K562 (cell line): ENCODE data around the gene SF3B4. TPM values are rescaled to one million over a fixed set of nuclear protein-coding genes. Genes with fewer than 3 reads are reported as not detected.

Source experiments
- ATAC-seq: fragments of 200-7000 bp; cut with Tn5 transposase; 3 replicates; pipeline ENCODE4 v1.9.1; 2020; ENCODE audit warnings: moderate library complexity
- BruUV-seq: library from RNA; stranded (reverse); fragments of 400-500 nt; replicated peaks from 2 replicates; lab custom pipeline; 2021; lab: Mats Ljungman, UMichigan
- CTCF ChIA-PET: fragments of 300-600 bp; formaldehyde crosslinking; extraction: SDS; loops from one replicate; lab custom pipeline; 2021; ENCODE audit warnings: low intra/inter-chr PET ratio; lab: Yijun Ruan, JAX
- POLR2A ChIA-PET: fragments of 300-600, 350-650 bp; sonication (Branson Sonifier 250); formaldehyde crosslinking; extraction: SDS; loops from one replicate; lab custom pipeline; 2021; ENCODE audit warnings: antibody characterized with exemption, inconsistent platforms; lab: Yijun Ruan, JAX
- DNase-seq, 4 experiments: peaks; one replicate each; pipeline versions ENCODE4 v3.0.0 to v3.0.0-alpha.2; 2011 to 2018; ENCODE audit warnings: low spot score in 3 of 4, mixed read lengths in 3 of 4; ENCODE audit errors: extremely low read depth in 1 of 4
- FAIRE-seq: peaks from 2 replicates; lab custom pipeline; 2011; peaks lifted over from hg19 to GRCh38; lab: Jason Lieb, UNC
- H2AFZ ChIP-seq: 2 replicates; pipeline ENCODE4 v1.6.0; 2011; ENCODE audit warnings: low read depth, low read length, control low read depth, inconsistent platforms
- H3K27ac ChIP-seq: fragments of 200-600 bp; 3 replicates; pipeline ENCODE4 v1.8.0; 2011; ENCODE audit warnings: low read depth, mild to moderate bottlenecking, control low read depth, inconsistent platforms, low read length, moderate library complexity, mixed read lengths; ENCODE audit errors: extremely low read depth
- H3K27me3 ChIP-seq, 2 experiments: fragments of 300-600 bp in 1 of 2; 2 replicates in 1 of 2; 3 replicates in 1 of 2; pipeline versions ENCODE4 v1.6.0 to v1.8.0; 2011; ENCODE audit warnings: inconsistent platforms in 2 of 2, low read length in 2 of 2, mild to moderate bottlenecking in 1 of 2, mixed read lengths in 1 of 2, moderate library complexity in 1 of 2; ENCODE audit not compliant: control insufficient read depth in 2 of 2, insufficient read depth in 2 of 2
- H3K36me3 ChIP-seq: fragments of 300-600 bp; 3 replicates; pipeline ENCODE4 v1.8.0; 2011; ENCODE audit warnings: mild to moderate bottlenecking, low read length, inconsistent platforms; ENCODE audit not compliant: control insufficient read depth, insufficient read depth
- H3K4me1 ChIP-seq, 2 experiments: fragments of 200-600 bp in 1 of 2; replicated peaks in 1 of 2; 2 replicates in 1 of 2; 3 replicates in 1 of 2; pipeline versions ENCODE4 v1.5.1 to v1.8.0; 2011; ENCODE audit warnings: inconsistent platforms in 2 of 2, low read length in 2 of 2, mild to moderate bottlenecking in 1 of 2, mixed read lengths in 1 of 2, moderate library complexity in 1 of 2; ENCODE audit not compliant: control insufficient read depth in 2 of 2, insufficient read depth in 2 of 2
- H3K4me2 ChIP-seq: 2 replicates; pipeline ENCODE4 v1.6.1; 2011; ENCODE audit warnings: low read length, control low read depth, inconsistent platforms, mixed read lengths; ENCODE audit not compliant: insufficient read depth
- H3K4me3 ChIP-seq: fragments of 200-600 bp; sonication (generic), shearing (Covaris generic); 2 replicates; pipeline ENCODE4 v1.5.1; 2016; ENCODE audit warnings: control low read depth, inconsistent platforms
- H3K79me2 ChIP-seq: fragments of 200-600 bp; 3 replicates; pipeline ENCODE4 v1.8.0; 2011; ENCODE audit warnings: low read length, inconsistent platforms; ENCODE audit not compliant: control insufficient read depth, insufficient read depth
- H3K9ac ChIP-seq, 2 experiments: 2 replicates each; pipeline versions ENCODE4 v1.6.0 to v1.6.1; 2011; ENCODE audit warnings: low read depth in 2 of 2, low read length in 2 of 2, control low read depth in 1 of 2, inconsistent platforms in 1 of 2, mild to moderate bottlenecking in 1 of 2, mixed read lengths in 1 of 2; ENCODE audit not compliant: insufficient read depth in 1 of 2
- H3K9me1 ChIP-seq: one replicate; pipeline ENCODE4 v1.6.0; 2011; ENCODE audit warnings: inconsistent platforms, mild to moderate bottlenecking, low read length, moderate library complexity; ENCODE audit not compliant: control insufficient read depth, insufficient read depth
- H3K9me3 ChIP-seq: replicated peaks from 2 replicates; pipeline ENCODE4 v1.5.1; 2011; ENCODE audit warnings: low read depth, low read length, inconsistent platforms; ENCODE audit not compliant: control insufficient read depth, insufficient read depth
- H4K20me1 ChIP-seq: replicated peaks from 2 replicates; pipeline ENCODE4 v1.6.1; 2011; ENCODE audit warnings: low read length, inconsistent platforms, mixed read lengths; ENCODE audit not compliant: control insufficient read depth, insufficient read depth
- BRF1 ChIP-seq: IDR thresholded peaks from 3 replicates; pipeline ENCODE4 v1.6.1; 2011; ENCODE audit warnings: borderline replicate concordance, mild to moderate bottlenecking; ENCODE audit not compliant: insufficient read length; ENCODE audit errors: extremely low read depth
- CTBP1 ChIP-seq: fragments of 450-650 bp; IDR thresholded peaks from 2 replicates; pipeline ENCODE4 v1.6.1; 2016; ENCODE audit warnings: borderline replicate concordance
- EGR1 ChIP-seq: fragments of 450-650 bp; conservative IDR thresholded peaks from 2 replicates; pipeline ENCODE4 v1.6.1; 2017; ENCODE audit warnings: mild to moderate bottlenecking
- HCFC1 ChIP-seq: IDR thresholded peaks from 2 replicates; pipeline ENCODE4 v1.6.1; 2012; ENCODE audit warnings: low read depth, low read length, improper control_type of control experiment
- HEY1 ChIP-seq: fragments of 250-450 bp; sonication (Bioruptor Pico); IDR thresholded peaks from 2 replicates; pipeline ENCODE4 v1.5.0; 2020; ENCODE audit warnings: mild to moderate bottlenecking, moderate library complexity, borderline replicate concordance
- NEUROD1 ChIP-seq: fragments of 150-350 bp; IDR thresholded peaks from 2 replicates; pipeline ENCODE4 v1.6.1; 2014; ENCODE audit warnings: borderline replicate concordance, low read length, low read depth; ENCODE audit not compliant: partially characterized antibody
- NFATC3 ChIP-seq: fragments of 450-650 bp; IDR thresholded peaks from 2 replicates; pipeline ENCODE4 v1.6.1; 2017; ENCODE audit warnings: mild to moderate bottlenecking
- RBFOX2 ChIP-seq: fragments of 200-400 bp; formaldehyde crosslinking; IDR thresholded peaks from 2 replicates; pipeline ENCODE4 v1.6.1; 2017; ENCODE audit warnings: low read depth, mild to moderate bottlenecking, low read length, moderate library complexity
- TSC22D4 ChIP-seq: fragments of 450-650 bp; IDR thresholded peaks from 2 replicates; pipeline ENCODE4 v1.6.1; 2016; ENCODE audit warnings: missing genetic modification characterization, missing biosample characterization, control low read depth
- ZFPM2 ChIP-seq: fragments of 250-450 bp; sonication (Bioruptor Pico); IDR thresholded peaks from 2 replicates; pipeline ENCODE4 v1.5.1; 2022; ENCODE audit warnings: mild to moderate bottlenecking
- ZNF584 ChIP-seq: fragments of 200-800 bp; sonication (Bioruptor generic); IDR thresholded peaks from 2 replicates; pipeline ENCODE4 v1.6.1; 2016; ENCODE audit warnings: low read depth, mild to moderate bottlenecking, missing genetic modification characterization, missing compliant biosample characterization
- WGBS: fragments of 100-300 bp; shearing (Covaris generic); methylation state at CpG from one replicate; pipeline ENCODE4 v1.1.6; 2016; ENCODE audit warnings: low coverage, mixed read lengths; ENCODE audit not compliant: insufficient coverage; ENCODE audit errors: missing lambda C conversion rate; 5-methylcytosine and 5-hydroxymethylcytosine counted together
- in situ Hi-C: fragments of 300-500 bp; cut with MboI; formaldehyde crosslinking; loops from 4 replicates; pipeline ENCODE4 v1.15.0; 2018; ENCODE audit warnings: inconsistent platforms, mixed read lengths
- intact Hi-C: fragments of 100-400 bp; cut with micrococcal nuclease; formaldehyde crosslinking; loops from 2 replicates; pipeline ENCODE4 v1.14.2; 2022
- polyA plus RNA-seq, 8 experiments: library from polyadenylated mRNA; depleted of rRNA in 4 of 8; stranded (reverse) in 5 of 8; unstranded in 3 of 8; fragments of >200 nt; fragmentation: Nextera tagmentation in 2 of 8; fragmentation: Illumina TruSeq in 1 of 8; extraction: Ambion mirVana in 2 of 8; extraction: Trizol in 1 of 8; gene quantifications; 2 replicates each; pipeline versions ENCODE4 v1.2.1 to v1.2.3, GENCODE V29; 2011 to 2014; ENCODE audit warnings: inconsistent platforms in 1 of 8, missing spikeins in 1 of 8
- total RNA-seq, 7 experiments: library from RNA; depleted of rRNA in 6 of 7; stranded (reverse); fragments of >200 nt in 6 of 7; fragmentation: Illumina TruSeq in 2 of 7; extraction: Trizol in 2 of 7; gene quantifications; 2 replicates each; pipeline versions ENCODE4 v1.2.1 to v1.2.3, GENCODE V29; 2011 to 2021; ENCODE audit warnings: low replicate concordance in 1 of 7
- TF ChIP-seq, protein P1 (sequence below): sonication (generic); formaldehyde crosslinking; IDR thresholded peaks from 2 replicates; pipeline ENCODE4 v1.8.0; 2023; ENCODE audit warnings: mild to moderate bottlenecking, missing genetic modification reagents
- TF ChIP-seq, protein P2 (sequence below), 2 experiments: IDR thresholded peaks; 2 replicates each; pipeline ENCODE4 v1.6.1; 2012; ENCODE audit warnings: improper control_type of control experiment in 2 of 2, low read depth in 2 of 2, low read length in 2 of 2, borderline replicate concordance in 1 of 2

The SF3B4 gene
- total and polyA plus RNA-seq, 9 of the 15 experiments (the other 6 are each of a cell fraction or from before 2014, with no cell fraction given): 3.0 to 88.0 (median 26.1) TPM

DNA sequence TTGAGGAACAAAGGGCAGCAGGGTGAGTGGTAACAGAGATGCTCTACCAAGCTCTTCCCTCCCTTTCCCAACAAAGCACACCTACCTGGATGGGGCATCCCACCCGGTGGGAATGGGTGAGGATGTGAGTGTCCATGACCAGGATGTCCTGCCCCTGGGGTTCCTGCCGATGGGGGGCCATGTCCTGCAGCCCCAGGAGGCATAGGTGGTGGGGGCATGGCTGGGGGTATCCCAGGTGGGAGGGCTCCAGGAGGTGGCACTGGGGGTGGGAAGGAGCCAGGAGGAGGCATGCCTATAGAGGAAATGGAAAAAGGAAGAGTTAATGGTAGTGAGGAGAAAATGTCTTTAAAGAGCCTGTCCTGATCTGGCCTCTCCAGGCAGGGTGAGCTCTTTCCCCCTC lies 1.9 kb downstream of the SF3B4 start:
- no TSS peak for BruUV-seq
- H3K4me1 ChIP-seq: peaks cover 22 to 23% of the 10 kb centered on the region in 2 experiments
- H3K4me3 ChIP-seq: no peak overlapping the region
- H3K9me1 ChIP-seq: no peaks in the 10 kb centered on the region
- in situ Hi-C loops: no loop called here
- 0 out of 2 replicates have a peak, but pooled peaks cover 3% of the 10 kb centered on the region for H4K20me1 ChIP-seq
- FAIRE-seq (no peak), DNase-seq (no peak), ATAC-seq (no peak)
- no peak overlapping the region for H3K4me2 ChIP-seq
- TF ChIP-seq, protein P1, sequence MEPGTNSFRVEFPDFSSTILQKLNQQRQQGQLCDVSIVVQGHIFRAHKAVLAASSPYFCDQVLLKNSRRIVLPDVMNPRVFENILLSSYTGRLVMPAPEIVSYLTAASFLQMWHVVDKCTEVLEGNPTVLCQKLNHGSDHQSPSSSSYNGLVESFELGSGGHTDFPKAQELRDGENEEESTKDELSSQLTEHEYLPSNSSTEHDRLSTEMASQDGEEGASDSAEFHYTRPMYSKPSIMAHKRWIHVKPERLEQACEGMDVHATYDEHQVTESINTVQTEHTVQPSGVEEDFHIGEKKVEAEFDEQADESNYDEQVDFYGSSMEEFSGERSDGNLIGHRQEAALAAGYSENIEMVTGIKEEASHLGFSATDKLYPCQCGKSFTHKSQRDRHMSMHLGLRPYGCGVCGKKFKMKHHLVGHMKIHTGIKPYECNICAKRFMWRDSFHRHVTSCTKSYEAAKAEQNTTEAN (CRISPR knock-in tag): no peak
- TF ChIP-seq RBFOX2: peak; percentile 34; the same call in 1 of the 2 replicates
- no peak for TF ChIP-seq NEUROD1
- CTCF ChIA-PET: no interaction called here
- H3K27ac ChIP-seq: no peak overlapping the region
- H3K9me3 ChIP-seq: no peaks in the 10 kb centered on the region
- H2AFZ ChIP-seq: no peak overlapping the region
- H3K9ac ChIP-seq: peak overlapping the region in 1 of 2 experiments; percentile 84; a peak in 1 of 4 replicates
- 94% methylated on average over 2 of the region's 2 CpGs for WGBS
- H3K36me3 ChIP-seq: peaks cover 50% of the 10 kb centered on the region
- peaks cover 36% of the 10 kb centered on the region for H3K79me2 ChIP-seq
- intact Hi-C loops: no loop called here
- POLR2A ChIA-PET: interaction anchor here (0.6 to 1.1 kb wide), 2 partner anchors 10 to 337 kb away, joined by 3 to 5 read pairs; no protein-coding TSS in a partner anchor
- no peaks in the 10 kb centered on the region for H3K27me3 ChIP-seq

DNA sequence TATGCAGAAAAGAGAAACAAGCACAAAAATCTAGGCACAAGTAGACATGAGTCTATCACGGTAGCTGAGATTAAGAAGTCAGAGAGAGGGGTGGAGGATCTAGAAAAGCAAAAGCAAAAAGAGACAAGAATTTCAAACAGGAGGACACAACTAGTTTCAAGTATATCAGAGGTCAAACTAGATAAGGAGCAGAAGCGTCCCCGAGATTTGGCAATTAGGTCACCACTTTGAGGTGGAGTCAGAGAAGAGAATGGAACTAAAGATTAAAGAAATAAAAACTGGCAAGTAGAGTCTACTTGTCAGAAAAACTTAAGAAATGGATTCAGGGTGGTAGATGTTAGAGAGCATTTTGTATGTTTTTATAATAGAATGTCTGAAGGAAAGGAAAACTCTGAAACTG lies 2.3 kb downstream of the SF3B4 start:
- no peak for ATAC-seq
- 34% methylated on average over 3 of the region's 3 CpGs for WGBS
- no peak overlapping the region for H3K4me2 ChIP-seq
- H3K79me2 ChIP-seq: peaks cover 36% of the 10 kb centered on the region
- ChIA-PET CTCF (no interaction called here), POLR2A (interaction anchor here (0.6 to 1.1 kb wide), 2 partner anchors 9 to 338 kb away, joined by 3 to 5 read pairs; no protein-coding TSS in a partner anchor)
- H3K36me3 ChIP-seq: peaks cover 50% of the 10 kb centered on the region
- H3K9me3 ChIP-seq: no peaks in the 10 kb centered on the region
- DNase-seq: no peak
- H4K20me1 ChIP-seq: 0 out of 2 replicates have a peak, but pooled peaks cover 3% of the 10 kb centered on the region
- no TSS peak for BruUV-seq
- H3K9ac ChIP-seq: no peak overlapping the region
- no peak for FAIRE-seq
- peaks cover 22 to 23% of the 10 kb centered on the region in 2 experiments for H3K4me1 ChIP-seq
- intact Hi-C loops (no loop called here), in situ Hi-C loops (no loop called here)
- H3K27ac ChIP-seq: no peak overlapping the region
- no peaks in the 10 kb centered on the region for H3K27me3 ChIP-seq
- no peaks in the 10 kb centered on the region for H3K9me1 ChIP-seq
- no peak overlapping the region for H3K4me3 ChIP-seq
- H2AFZ ChIP-seq: no peak overlapping the region
- TF ChIP-seq ZNF584 (CRISPR knock-in tag) (no peak), HCFC1 (no peak), NFATC3 (no peak), HEY1 (CRISPR knock-in tag) (no peak), CTBP1 (no peak), ZFPM2 (no peak), EGR1 (no peak), TSC22D4 (no peak), BRF1 (no peak)
- TF ChIP-seq, protein P2, sequence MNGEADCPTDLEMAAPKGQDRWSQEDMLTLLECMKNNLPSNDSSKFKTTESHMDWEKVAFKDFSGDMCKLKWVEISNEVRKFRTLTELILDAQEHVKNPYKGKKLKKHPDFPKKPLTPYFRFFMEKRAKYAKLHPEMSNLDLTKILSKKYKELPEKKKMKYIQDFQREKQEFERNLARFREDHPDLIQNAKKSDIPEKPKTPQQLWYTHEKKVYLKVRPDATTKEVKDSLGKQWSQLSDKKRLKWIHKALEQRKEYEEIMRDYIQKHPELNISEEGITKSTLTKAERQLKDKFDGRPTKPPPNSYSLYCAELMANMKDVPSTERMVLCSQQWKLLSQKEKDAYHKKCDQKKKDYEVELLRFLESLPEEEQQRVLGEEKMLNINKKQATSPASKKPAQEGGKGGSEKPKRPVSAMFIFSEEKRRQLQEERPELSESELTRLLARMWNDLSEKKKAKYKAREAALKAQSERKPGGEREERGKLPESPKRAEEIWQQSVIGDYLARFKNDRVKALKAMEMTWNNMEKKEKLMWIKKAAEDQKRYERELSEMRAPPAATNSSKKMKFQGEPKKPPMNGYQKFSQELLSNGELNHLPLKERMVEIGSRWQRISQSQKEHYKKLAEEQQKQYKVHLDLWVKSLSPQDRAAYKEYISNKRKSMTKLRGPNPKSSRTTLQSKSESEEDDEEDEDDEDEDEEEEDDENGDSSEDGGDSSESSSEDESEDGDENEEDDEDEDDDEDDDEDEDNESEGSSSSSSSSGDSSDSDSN (IDR thresholded peaks at IDR 0.05; ENCODE audit: borderline replicate concordance in 1 of 2, low read depth in 2 of 2, low read length in 2 of 2): no peak
